Hepatocyte (in vitro differentiated cells): ENCODE data around the gene EML4.

Experiments used
- CTCF ChIP-seq: fragments of 200-600 bp; sonication (generic); IDR thresholded peaks from 2 replicates; pipeline ENCODE4 v1.5.1; 2016; ENCODE audit warnings: antibody characterized with exemption, mild to moderate bottlenecking; ENCODE audit not compliant: poor library complexity
- EZH2 ChIP-seq: fragments of 200-600 bp; sonication (generic); IDR thresholded peaks from 2 replicates; pipeline ENCODE4 v1.6.1; 2016; ENCODE audit warnings: antibody characterized with exemption, mild to moderate bottlenecking, borderline replicate concordance
- EZH2phosphoT487 ChIP-seq: fragments of 200-600 bp; sonication (generic); IDR thresholded peaks from one replicate; pipeline ENCODE4 v1.6.1; 2018; ENCODE audit warnings: antibody characterized with exemption, mild to moderate bottlenecking, low read depth, moderate library complexity; ENCODE audit not compliant: unreplicated experiment, severe bottlenecking

- TF ChIP-seq CTCF: no peak
- TF ChIP-seq EZH2: no peak
- no peak for TF ChIP-seq EZH2phosphoT487
Observed at GRCh38 chr2:42298132-42298531, 129.0 kb downstream of the EML4 start.
